Uterus (tissue), 4 donors: ENCODE data around the gene EIPR1. TPM values are rescaled to one million over a fixed set of nuclear protein-coding genes. Genes with fewer than 3 reads are reported as not detected.

Experiments
- DNase-seq, 2 donors: peaks; one replicate each; pipeline ENCODE4 v3.0.0-alpha.2; 2019 to 2020
- H3K27ac ChIP-seq, 2 donors: fragments of 200-600 bp; sonication (generic); 1 replicate in 1 of 2; 2 replicates in 1 of 2; pipeline ENCODE4 v1.5.1; 2016 to 2018
- H3K27me3 ChIP-seq, 2 donors: fragments of 200-600 bp; sonication (generic); one replicate each; pipeline ENCODE4 v1.5.1; 2018 to 2019; ENCODE audit warnings: control low read depth in 1 of 2
- H3K36me3 ChIP-seq, 2 donors: fragments of 200-600 bp; sonication (generic); one replicate each; pipeline ENCODE4 v1.5.1; 2019; ENCODE audit warnings: control low read depth in 1 of 2
- H3K4me1 ChIP-seq, 2 donors: fragments of 200-600 bp; sonication (generic); one replicate each; pipeline ENCODE4 v1.5.1; 2018 to 2019; ENCODE audit warnings: control low read depth in 1 of 2
- H3K4me3 ChIP-seq, 2 donors: fragments of 200-600 bp; sonication (generic); 1 replicate in 1 of 2; 2 replicates in 1 of 2; pipeline ENCODE4 v1.5.1; 2018 to 2019; ENCODE audit warnings: mild to moderate bottlenecking in 1 of 2
- H3K9me3 ChIP-seq, 2 donors: fragments of 200-600 bp; sonication (generic); one replicate each; pipeline ENCODE4 v1.5.1; 2019; ENCODE audit warnings: control low read depth in 1 of 2
- CTCF ChIP-seq, 4 experiments: fragments of 200-600 bp in 2 of 4; fragments of 450-650 bp in 2 of 4; sonication (generic) in 2 of 4; IDR thresholded peaks; one replicate each; pipeline ENCODE4 v1.5.1; 2016 to 2019; ENCODE audit warnings: antibody characterized with exemption in 4 of 4, mild to moderate bottlenecking in 2 of 4, moderate library complexity in 1 of 4
- POLR2A ChIP-seq, 2 donors: fragments of 450-650 bp; IDR thresholded peaks; one replicate each; pipeline ENCODE4 v1.6.1; 2016; ENCODE audit warnings: antibody characterized with exemption in 2 of 2, mild to moderate bottlenecking in 1 of 2, moderate library complexity in 1 of 2
- intact Hi-C: fragments of 100-400 bp; cut with DNase I; formaldehyde crosslinking; loops from one replicate; pipeline ENCODE4 v1.15.1; 2023; ENCODE audit warnings: low total_unique reads
- total RNA-seq, 4 donors: library from RNA; depleted of rRNA in 3 of 4; stranded (reverse); fragments of >200 nt in 3 of 4; gene quantifications; one replicate each; pipeline versions ENCODE4 v1.1.0 to v1.2.4, GENCODE V29; 2014 to 2023
- donor health status: DM: yes; HTN: yes; CAD: no.

Gene EIPR1
- total RNA-seq, 4 donors from 2014 or later: 0.59 to 28.9 (median 20.4) TPM

- Histone ChIP-seq H3K4me1 (no peaks in the 10 kb centered on the region), H3K9me3 (peaks cover 0 to 2% of the 10 kb centered on the region in 2 donors), H3K27ac (no peak overlapping the region), H3K36me3 (no peaks in the 10 kb centered on the region), H3K4me3 (no peak overlapping the region), H3K27me3 (no peaks in the 10 kb centered on the region)
- TF ChIP-seq CTCF (IDR thresholded peaks at IDR 0.05) (no peak), POLR2A (IDR thresholded peaks at IDR 0.05) (no peak)
- no peak for DNase-seq
- intact Hi-C loops: no loop called here
These were observed 108.1 kb downstream of the EIPR1 start for GRCh38 chr2:3269425-3270094.

GRCh38 chr2:3268705-3269029, 109.0 kb downstream of the EIPR1 start:
- Histone ChIP-seq H3K27me3 (no peaks in the 10 kb centered on the region), H3K4me3 (no peak overlapping the region), H3K4me1 (no peaks in the 10 kb centered on the region), H3K9me3 (no peaks in the 10 kb centered on the region), H3K36me3 (no peaks in the 10 kb centered on the region), H3K27ac (no peak overlapping the region)
- no peak for TF ChIP-seq CTCF (IDR thresholded peaks at IDR 0.05)
- no peak for TF ChIP-seq POLR2A (IDR thresholded peaks at IDR 0.05)
- DNase-seq: no peak
- intact Hi-C loops: no loop called here

- intact Hi-C loops: no loop called here
- Histone ChIP-seq H3K27ac (no peak overlapping the region), H3K4me3 (no peak overlapping the region), H3K27me3 (no peaks in the 10 kb centered on the region), H3K36me3 (no peaks in the 10 kb centered on the region), H3K4me1 (no peaks in the 10 kb centered on the region), H3K9me3 (no peaks in the 10 kb centered on the region)
- no peak for DNase-seq
- TF ChIP-seq POLR2A (IDR thresholded peaks at IDR 0.05) (no peak), CTCF (IDR thresholded peaks at IDR 0.05) (no peak)
These were observed 109.5 kb downstream of the EIPR1 start for GRCh38 chr2:3267869-3268704.

- Histone ChIP-seq H3K4me3 (no peak overlapping the region), H3K9me3 (no peaks in the 10 kb centered on the region), H3K36me3 (no peaks in the 10 kb centered on the region), H3K27ac (no peak overlapping the region), H3K4me1 (no peaks in the 10 kb centered on the region), H3K27me3 (no peaks in the 10 kb centered on the region)
- no peak for DNase-seq
- intact Hi-C loops: no loop called here
- TF ChIP-seq CTCF (IDR thresholded peaks at IDR 0.05): no peak
These were observed 110.4 kb downstream of the EIPR1 start for GRCh38 chr2:3266925-3267867.
